ENCODE results near the gene CDC34.

The CDC34 gene

GRCh38 chr19:543910-544608 is 12.5 kb downstream of the CDC34 start, which contains the start of gene GZMM:
Gene GZMM, plus strand, starts transcription at chr19:544053. Its CDS starts 19 bp downstream, at chr19:544072.
- DNase-seq = no peak

GRCh38 chr19:547117-547516 is 15.6 kb downstream of the CDC34 start:
- no peak for DNase-seq

GRCh38 chr19:547836-548720 is 16.5 kb downstream of the CDC34 start:
- no peak for DNase-seq

GRCh38 chr19:548886-549830 is 17.6 kb downstream of the CDC34 start:
- DNase-seq = no peak

GRCh38 chr19:554817-555216 is 23.3 kb downstream of the CDC34 start:
- DNase-seq = no peak

GRCh38 chr19:555474-555808 is 23.9 kb downstream of the CDC34 start:
- DNase-seq = no peak

- no peak for DNase-seq
Measured at GRCh38 chr19:556611-557382, 25.2 kb downstream of the CDC34 start.

- no peak for DNase-seq
Measured at GRCh38 chr19:558770-559439, 27.3 kb downstream of the CDC34 start.

GRCh38 chr19:560121-560520 is 28.6 kb downstream of the CDC34 start:
- DNase-seq = no peak

GRCh38 chr19:566403-566802 is 34.8 kb downstream of the CDC34 start:
- no peak for DNase-seq

- no peak for DNase-seq
Measured at GRCh38 chr19:566844-567243, 35.3 kb downstream of the CDC34 start.

GRCh38 chr19:567296-567900 is 35.8 kb downstream of the CDC34 start:
- no peak for DNase-seq

GRCh38 chr19:570251-570686 is 38.7 kb downstream of the CDC34 start:
- no peak for DNase-seq

- DNase-seq = no peak
Measured at GRCh38 chr19:570937-571565, 39.5 kb downstream of the CDC34 start.

GRCh38 chr19:571566-571974 is 40.0 kb downstream of the CDC34 start:
- no peak for DNase-seq

GRCh38 chr19:572140-572742 is 40.7 kb downstream of the CDC34 start, which contains the start of gene BSG:
Gene BSG, plus strand, starts transcription at chr19:572596. Its CDS starts 39 bp downstream, at chr19:572635.
- peak; percentile 67 for DNase-seq

GRCh38 chr19:572743-573518 is 41.4 kb downstream of the CDC34 start:
- no peak for DNase-seq

- no peak for DNase-seq
Measured at GRCh38 chr19:573519-573825, 41.9 kb downstream of the CDC34 start.

Measured in cortex of kidney (tissue), 1 donor.